Activated B cell treated with CpG ODN at 0.5 μM for 24 hours (primary cell): Measurements from ENCODE around the gene COL9A2. TPM values are rescaled to one million over a fixed set of nuclear protein-coding genes. Genes with fewer than 3 reads are reported as not detected.

Experiments
- ATAC-seq: fragments of 200-7000 bp; cut with Tn5 transposase; one replicate; pipeline ENCODE4 v1.10.0; 2021; ENCODE audit warnings: low read depth, mild to moderate bottlenecking, moderate library complexity
- CTCF ChIA-PET: fragments of 350-600 bp; sonication (Branson Sonifier 250); formaldehyde crosslinking; loops from one replicate; lab custom pipeline; 2021; ENCODE audit warnings: antibody characterized with exemption; lab: Charles Lee
- POLR2A ChIA-PET: fragments of 350-600 bp; sonication (Branson Sonifier 250); formaldehyde crosslinking; loops from one replicate; lab custom pipeline; 2021; ENCODE audit warnings: antibody characterized with exemption; lab: Charles Lee
- DNase-seq: peaks from one replicate; pipeline ENCODE4 v3.0.0; 2022
- H3K27ac Mint-ChIP-seq: one replicate; pipeline ENCODE4 v1.8.0; 2020; ENCODE audit warnings: mixed read lengths
- H3K27me3 Mint-ChIP-seq: one replicate; pipeline ENCODE4 v1.8.0; 2021; ENCODE audit warnings: mixed read lengths
- H3K36me3 Mint-ChIP-seq: one replicate; pipeline ENCODE4 v1.8.0; 2021; ENCODE audit warnings: low read depth, mixed read lengths
- H3K4me1 Mint-ChIP-seq: one replicate; pipeline ENCODE4 v1.8.0; 2021; ENCODE audit warnings: mixed read lengths
- H3K4me3 Mint-ChIP-seq: one replicate; pipeline ENCODE4 v1.8.0; 2020; ENCODE audit warnings: mild to moderate bottlenecking, mixed read lengths
- H3K9me3 Mint-ChIP-seq: one replicate; pipeline ENCODE4 v1.8.0; 2020; ENCODE audit warnings: mixed read lengths
- intact Hi-C: fragments of 100-400 bp; cut with micrococcal nuclease; formaldehyde crosslinking; loops from one replicate; pipeline ENCODE4 v1.15.1; 2024
- total RNA-seq: library from RNA; stranded (reverse); gene quantifications from 2 replicates; pipeline ENCODE4 v1.2.3, GENCODE V29; 2022
- TF ChIP-seq, protein P1 (sequence below): fragments of 200-600 bp; IDR thresholded peaks from one replicate; pipeline ENCODE4 v1.8.0; 2022; ENCODE audit warnings: antibody characterized with exemption, mild to moderate bottlenecking

COL9A2 gene
- total RNA-seq, 1 donor from 2014 or later = 5.7 TPM

DNA sequence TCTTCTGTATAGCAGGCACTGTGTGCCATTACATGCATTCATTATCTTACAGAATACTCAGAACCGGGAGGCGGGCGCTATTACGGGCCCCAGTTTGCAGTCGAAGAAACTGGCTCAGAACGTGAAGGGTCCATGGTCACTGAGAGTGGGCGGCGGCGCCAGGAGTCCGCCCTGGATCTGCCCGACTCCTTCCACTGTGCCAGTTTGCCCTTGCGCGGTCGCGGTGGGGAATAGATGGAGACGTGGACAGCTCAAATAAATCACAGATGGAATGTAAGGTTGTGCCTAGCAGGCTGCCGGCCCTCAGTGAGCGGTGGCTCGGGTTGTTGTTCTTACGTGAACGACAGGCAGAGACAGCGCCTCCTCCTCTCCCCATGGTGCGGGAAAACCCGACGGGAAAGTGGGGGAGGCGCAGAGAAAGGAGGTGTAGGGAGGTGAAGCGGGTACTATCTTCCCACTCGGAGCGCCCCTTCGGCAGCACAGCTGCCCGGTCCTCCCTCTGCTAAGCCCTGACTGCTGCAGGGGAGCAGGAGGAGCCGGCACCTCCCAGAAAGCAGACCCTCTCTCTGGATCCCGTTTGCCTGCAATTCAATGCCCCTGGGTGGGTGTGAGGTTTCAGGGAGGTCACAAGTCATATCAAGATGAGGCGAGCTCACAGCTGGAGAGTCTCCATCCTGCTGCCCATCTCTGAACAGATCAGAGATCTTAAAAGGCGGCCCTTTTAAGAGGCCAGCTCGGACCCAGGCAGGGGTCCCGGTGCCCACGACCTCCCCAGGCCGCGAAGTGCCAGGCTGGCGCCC, 1.1 kb downstream of the COL9A2 start:
- POLR2A ChIA-PET = interaction anchor here (0.5 to 5.9 kb wide), 23 partner anchors 20 to 276 kb away, joined by 3 to 51 read pairs (median 5); partner anchors contain the start of genes CAP1, RLF, SMAP2 and ZFP69B
- Mint-ChIP-seq H3K36me3 (no peaks in the 10 kb centered on the region), H3K27ac (peak overlapping the region; percentile 51), H3K4me1 (peaks cover 53% of the 10 kb centered on the region), H3K4me3 (peak overlapping the region; percentile 85), H3K9me3 (no peaks in the 10 kb centered on the region), H3K27me3 (peaks cover 7% of the 10 kb centered on the region)
- DNase-seq (peak; percentile 46), ATAC-seq (no peak)
- CTCF ChIA-PET = interaction anchor here (0.6 to 5.7 kb wide), 20 partner anchors 8 to 172 kb away, joined by 3 to 67 read pairs (median 7); no protein-coding TSS in a partner anchor
- intact Hi-C loops = loop anchor here (1.0 to 10.0 kb wide), 9 partner anchors 22 to 379 kb away; partner anchors contain the start of genes EXO5, NFYC, PPT1 and ZMPSTE24
- TF ChIP-seq, protein P1, sequence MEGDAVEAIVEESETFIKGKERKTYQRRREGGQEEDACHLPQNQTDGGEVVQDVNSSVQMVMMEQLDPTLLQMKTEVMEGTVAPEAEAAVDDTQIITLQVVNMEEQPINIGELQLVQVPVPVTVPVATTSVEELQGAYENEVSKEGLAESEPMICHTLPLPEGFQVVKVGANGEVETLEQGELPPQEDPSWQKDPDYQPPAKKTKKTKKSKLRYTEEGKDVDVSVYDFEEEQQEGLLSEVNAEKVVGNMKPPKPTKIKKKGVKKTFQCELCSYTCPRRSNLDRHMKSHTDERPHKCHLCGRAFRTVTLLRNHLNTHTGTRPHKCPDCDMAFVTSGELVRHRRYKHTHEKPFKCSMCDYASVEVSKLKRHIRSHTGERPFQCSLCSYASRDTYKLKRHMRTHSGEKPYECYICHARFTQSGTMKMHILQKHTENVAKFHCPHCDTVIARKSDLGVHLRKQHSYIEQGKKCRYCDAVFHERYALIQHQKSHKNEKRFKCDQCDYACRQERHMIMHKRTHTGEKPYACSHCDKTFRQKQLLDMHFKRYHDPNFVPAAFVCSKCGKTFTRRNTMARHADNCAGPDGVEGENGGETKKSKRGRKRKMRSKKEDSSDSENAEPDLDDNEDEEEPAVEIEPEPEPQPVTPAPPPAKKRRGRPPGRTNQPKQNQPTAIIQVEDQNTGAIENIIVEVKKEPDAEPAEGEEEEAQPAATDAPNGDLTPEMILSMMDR = no peak

DNA sequence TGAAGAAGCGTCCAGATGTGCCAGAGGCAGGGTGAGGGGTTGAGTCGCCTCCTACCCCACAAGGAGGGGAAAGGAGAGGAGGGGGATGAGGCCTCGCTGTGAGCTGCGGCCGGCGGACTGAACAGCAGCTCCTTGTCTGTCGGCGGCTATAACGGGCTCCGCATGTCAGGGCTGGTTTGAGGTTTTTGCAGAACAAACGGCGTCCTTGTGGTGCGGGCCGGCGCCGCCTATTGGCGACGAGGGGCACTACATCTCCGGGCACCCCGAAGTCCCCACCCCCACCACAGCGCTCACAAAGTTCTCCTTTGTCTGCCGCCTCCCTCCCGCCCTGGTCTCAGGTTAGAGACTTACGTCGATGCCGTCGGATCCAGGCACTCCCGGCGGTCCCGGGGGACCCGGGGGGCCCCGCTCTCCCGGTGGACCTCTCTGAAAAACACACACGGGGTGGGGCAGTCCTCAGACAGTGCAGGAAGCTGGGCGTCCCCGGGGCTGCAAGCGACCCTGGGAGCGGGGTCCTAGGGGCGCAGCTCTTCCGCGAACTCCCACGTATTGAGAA, 1.8 kb downstream of the COL9A2 start:
- Mint-ChIP-seq H3K27ac (peak overlapping the region; percentile 51), H3K9me3 (no peaks in the 10 kb centered on the region), H3K4me1 (peaks cover 53% of the 10 kb centered on the region), H3K27me3 (peaks cover 7% of the 10 kb centered on the region), H3K4me3 (peak overlapping the region; percentile 85), H3K36me3 (no peaks in the 10 kb centered on the region)
- POLR2A ChIA-PET = interaction anchor here (0.7 to 5.9 kb wide), 23 partner anchors 10 to 171 kb away, joined by 3 to 51 read pairs (median 5); partner anchors contain the start of genes RLF, SMAP2, ZFP69 and ZMPSTE24
- intact Hi-C loops = loop anchor here (1.0 to 10.0 kb wide), 8 partner anchors 23 to 379 kb away; partner anchors contain the start of genes EXO5, NFYC, PPT1 and ZMPSTE24
- CTCF ChIA-PET = interaction anchor here (0.7 to 5.7 kb wide), 25 partner anchors 9 to 171 kb away, joined by 3 to 67 read pairs (median 5); no protein-coding TSS in a partner anchor
- TF ChIP-seq, protein P1 = no peak
- DNase-seq = peak; percentile 84
- ATAC-seq = peak; percentile 61

DNA sequence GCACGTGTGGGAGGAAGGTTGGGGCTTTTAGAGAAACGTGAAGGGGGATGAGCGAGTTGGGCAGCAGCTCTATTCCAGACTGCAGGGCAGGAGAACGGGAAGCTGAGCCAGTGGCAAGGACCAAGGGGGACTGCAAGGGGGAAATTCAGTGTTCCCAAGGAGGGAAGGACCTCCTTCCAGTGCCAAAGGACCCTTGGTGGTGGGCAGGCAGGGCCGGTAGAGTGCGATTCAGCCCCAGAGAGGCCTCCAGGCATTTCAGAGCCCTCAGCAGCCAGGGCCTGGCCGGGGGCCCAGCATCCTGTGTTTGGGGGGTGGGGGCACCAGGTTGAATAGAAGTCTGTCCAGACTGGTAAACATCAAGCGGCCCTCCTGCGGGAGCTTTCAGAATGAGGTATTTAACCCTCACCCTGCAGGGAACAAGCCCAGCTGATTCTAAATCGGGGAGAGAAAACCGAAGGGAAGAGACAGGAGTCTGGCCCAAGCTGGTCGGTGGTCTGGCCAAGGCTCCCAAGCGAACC, 2.3 kb downstream of the COL9A2 start:
- H3K4me1 Mint-ChIP-seq = peaks cover 53% of the 10 kb centered on the region
- H3K36me3 Mint-ChIP-seq = no peaks in the 10 kb centered on the region
- H3K4me3 Mint-ChIP-seq = peak overlapping the region; percentile 85
- peaks cover 7% of the 10 kb centered on the region for H3K27me3 Mint-ChIP-seq
- H3K9me3 Mint-ChIP-seq = no peaks in the 10 kb centered on the region
- ATAC-seq = no peak
- ChIA-PET CTCF (interaction anchor here (0.7 to 5.7 kb wide), 25 partner anchors 9 to 171 kb away, joined by 3 to 67 read pairs (median 5); no protein-coding TSS in a partner anchor), POLR2A (interaction anchor here (0.7 to 5.9 kb wide), 20 partner anchors 9 to 171 kb away, joined by 3 to 51 read pairs (median 9); partner anchors contain the start of genes RLF, SMAP2, ZFP69 and ZMPSTE24)
- DNase-seq = no peak
- peak overlapping the region; percentile 51 for H3K27ac Mint-ChIP-seq
- intact Hi-C loops = loop anchor here (1.0 to 10.0 kb wide), 8 partner anchors 24 to 380 kb away; partner anchors contain the start of genes EXO5, NFYC, PPT1 and ZMPSTE24
- TF ChIP-seq, protein P1 = no peak

DNA sequence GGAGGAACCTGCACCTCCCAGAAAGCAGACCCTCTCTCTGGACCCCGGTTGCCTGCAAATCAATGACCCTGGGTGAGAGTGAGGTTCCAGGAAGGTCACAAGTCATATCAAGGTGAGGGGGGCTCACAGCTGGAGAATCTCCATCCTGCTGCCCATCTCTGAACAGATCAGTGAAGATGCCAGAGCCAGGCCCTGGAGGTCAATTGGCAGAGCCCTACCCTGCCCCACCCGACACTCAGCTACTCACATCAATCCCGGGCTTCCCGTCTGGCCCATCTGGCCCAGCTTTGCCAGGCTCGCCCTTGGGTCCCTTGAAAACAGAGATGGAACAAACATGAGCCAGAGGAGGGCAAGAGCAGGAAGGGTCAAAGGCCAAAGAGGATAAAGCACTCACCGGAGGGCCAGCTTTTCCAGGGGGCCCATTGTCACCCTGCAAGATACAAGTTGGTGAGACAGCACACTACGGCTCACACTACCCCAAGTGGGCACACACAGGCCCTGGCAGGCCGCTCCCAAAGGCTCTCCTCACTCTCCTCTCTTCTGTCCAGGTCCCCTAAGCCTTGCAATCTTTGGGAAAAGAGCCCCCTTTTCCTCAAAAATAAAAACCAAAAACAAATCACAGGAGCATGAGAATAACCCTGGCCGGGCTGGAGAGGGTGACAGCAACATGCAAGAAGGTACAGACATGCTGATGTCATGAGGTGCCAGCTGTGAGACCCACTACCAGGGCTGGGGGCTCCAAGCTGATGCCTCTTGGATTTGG, 2.9 kb downstream of the COL9A2 start:
- peak overlapping the region; percentile 68 for H3K4me3 Mint-ChIP-seq
- CTCF ChIA-PET = interaction anchor here (0.7 to 5.7 kb wide), 19 partner anchors 20 to 170 kb away, joined by 3 to 67 read pairs (median 6); no protein-coding TSS in a partner anchor
- no peak for ATAC-seq
- no peak for DNase-seq
- H3K4me1 Mint-ChIP-seq = peaks cover 53% of the 10 kb centered on the region
- H3K9me3 Mint-ChIP-seq = no peaks in the 10 kb centered on the region
- peaks cover 7% of the 10 kb centered on the region for H3K27me3 Mint-ChIP-seq
- TF ChIP-seq, protein P1 = no peak
- no peak overlapping the region for H3K27ac Mint-ChIP-seq
- intact Hi-C loops = loop anchor here (2.0 to 10.0 kb wide), 2 partner anchors 273 to 381 kb away; partner anchors contain the start of genes CAP1 and NFYC
- POLR2A ChIA-PET = interaction anchor here (0.5 to 5.9 kb wide), 23 partner anchors 9 to 218 kb away, joined by 3 to 51 read pairs (median 5); partner anchors contain the start of genes RLF, SMAP2, ZFP69B and ZMPSTE24
- no peaks in the 10 kb centered on the region for H3K36me3 Mint-ChIP-seq
